IMR-90 (cell line): ENCODE measurements around the gene RAD51D. TPM values are rescaled to one million over a fixed set of nuclear protein-coding genes. Genes with fewer than 3 reads are reported as not detected.
A peak's percentile ranks its signal among the peaks of the same experiment; 100 is the strongest.

Experiments used
- ATAC-seq: fragments of 200-7000 bp; cut with Tn5 transposase; 2 replicates; pipeline ENCODE4 v1.9.1; 2020; ENCODE audit warnings: low read depth, mild to moderate bottlenecking, moderate library complexity
- Bru-seq: library from RNA; stranded (reverse); fragments of 400-500 nt; gene quantifications from one replicate; lab custom pipeline; 2021; lab: Mats Ljungman, UMichigan
- BruChase-seq, 2 experiments: library from RNA; stranded (reverse); fragments of 400-500 nt; gene quantifications; one replicate each; lab custom pipeline; 2021; lab: Mats Ljungman, UMichigan
- BruUV-seq: library from RNA; stranded (reverse); fragments of 400-500 nt; replicated peaks from 2 replicates; lab custom pipeline; 2021; lab: Mats Ljungman, UMichigan
- CTCF ChIA-PET: fragments of 300-600 bp; formaldehyde crosslinking; extraction: SDS; loops from one replicate; lab custom pipeline; 2021; ENCODE audit warnings: antibody characterized with exemption; lab: Yijun Ruan, JAX
- POLR2A ChIA-PET: fragments of 300-600 bp; sonication (Branson Sonifier 250); formaldehyde crosslinking; loops from one replicate; lab custom pipeline; 2022; ENCODE audit warnings: antibody characterized with exemption; ENCODE audit not compliant: unreplicated experiment; lab: Charles Lee
- DNase-seq: peaks from one replicate; pipeline ENCODE4 v3.0.0; 2013
- H2AFZ ChIP-seq: replicated peaks from 2 replicates; pipeline ENCODE3; 2013; ENCODE audit warnings: low read length, mild to moderate bottlenecking; ENCODE audit not compliant: poor library complexity
- H2AK5ac ChIP-seq: 2 replicates; pipeline ENCODE4 v1.6.1; 2013; ENCODE audit warnings: low read depth, low read length, inconsistent platforms
- H2AK9ac ChIP-seq: replicated peaks from 2 replicates; pipeline ENCODE3; 2013; ENCODE audit warnings: mild to moderate bottlenecking, low read depth, low read length, moderate library complexity; ENCODE audit not compliant: poor library complexity
- H2BK120ac ChIP-seq: 2 replicates; pipeline ENCODE4 v1.6.1; 2013; ENCODE audit warnings: low read depth, low read length, inconsistent platforms
- H2BK15ac ChIP-seq: 3 replicates; pipeline ENCODE4 v1.6.1; 2013; ENCODE audit warnings: low read depth, low read length, inconsistent platforms
- H2BK20ac ChIP-seq: 2 replicates; pipeline ENCODE4 v1.6.1; 2013; ENCODE audit warnings: low read depth, mild to moderate bottlenecking, inconsistent platforms, low read length, moderate library complexity
- H2BK5ac ChIP-seq: 2 replicates; pipeline ENCODE4 v1.6.1; 2013; ENCODE audit warnings: mild to moderate bottlenecking, low read depth, low read length, inconsistent platforms; ENCODE audit not compliant: poor library complexity, severe bottlenecking
- H3K14ac ChIP-seq: replicated peaks from 2 replicates; pipeline ENCODE4 v1.6.1; 2013; ENCODE audit warnings: low read depth, low read length, inconsistent platforms
- H3K18ac ChIP-seq: 2 replicates; pipeline ENCODE4 v1.6.1; 2013; ENCODE audit warnings: low read depth, low read length, control low read depth
- H3K23ac ChIP-seq: 2 replicates; pipeline ENCODE4 v1.6.1; 2013; ENCODE audit warnings: low read depth, low read length, inconsistent platforms
- H3K27ac ChIP-seq: 2 replicates; pipeline ENCODE4 v1.5.1; 2013; ENCODE audit warnings: mild to moderate bottlenecking, control low read depth, low read length; ENCODE audit not compliant: insufficient read depth
- H3K27me3 ChIP-seq: 2 replicates; pipeline ENCODE4 v1.6.1; 2013; ENCODE audit warnings: low read length; ENCODE audit not compliant: control insufficient read depth, insufficient read depth
- H3K36me3 ChIP-seq: 2 replicates; pipeline ENCODE4 v1.6.1; 2013; ENCODE audit warnings: low read length, mixed read lengths; ENCODE audit not compliant: control insufficient read depth, insufficient read depth
- H3K4ac ChIP-seq: 2 replicates; pipeline ENCODE4 v1.6.1; 2013; ENCODE audit warnings: low read depth, low read length, inconsistent platforms
- H3K4me1 ChIP-seq: 2 replicates; pipeline ENCODE4 v1.6.1; 2013; ENCODE audit warnings: low read length, mixed read lengths; ENCODE audit not compliant: control insufficient read depth, insufficient read depth
- H3K4me2 ChIP-seq: 2 replicates; pipeline ENCODE4 v1.6.1; 2013; ENCODE audit warnings: low read depth, mild to moderate bottlenecking, control low read depth, low read length, moderate library complexity
- H3K4me3 ChIP-seq: 2 replicates; pipeline ENCODE4 v1.5.1; 2013; ENCODE audit warnings: low read depth, mild to moderate bottlenecking, control low read depth, low read length, moderate library complexity; ENCODE audit not compliant: insufficient read depth
- H3K56ac ChIP-seq: 2 replicates; pipeline ENCODE4 v1.6.1; 2013; ENCODE audit warnings: low read length, inconsistent platforms; ENCODE audit not compliant: insufficient read depth; ENCODE audit errors: extremely low read depth
- H3K79me1 ChIP-seq, 2 experiments: 2 replicates each; pipeline ENCODE4 v1.6.1; 2013; ENCODE audit warnings: low read length in 2 of 2, inconsistent platforms in 1 of 2, low read depth in 1 of 2
- H3K9ac ChIP-seq: 2 replicates; pipeline ENCODE4 v1.6.1; 2013; ENCODE audit warnings: low read depth, low read length, control low read depth
- H3K9me1 ChIP-seq: 2 replicates; pipeline ENCODE4 v1.6.1; 2013; ENCODE audit warnings: low read length, inconsistent platforms; ENCODE audit not compliant: insufficient read depth
- H3K9me3 ChIP-seq: 2 replicates; pipeline ENCODE4 v1.6.1; 2013; ENCODE audit warnings: low read length; ENCODE audit not compliant: control insufficient read depth, insufficient read depth
- H4K20me1 ChIP-seq: 2 replicates; pipeline ENCODE4 v1.6.1; 2013; ENCODE audit warnings: low read length, inconsistent platforms; ENCODE audit not compliant: insufficient read depth
- H4K5ac ChIP-seq: 2 replicates; pipeline ENCODE4 v1.6.1; 2013; ENCODE audit warnings: mild to moderate bottlenecking, low read depth, low read length, control low read depth
- H4K8ac ChIP-seq, 2 experiments: 2 replicates each; pipeline ENCODE4 v1.6.1; 2013; ENCODE audit warnings: low read depth in 2 of 2, low read length in 2 of 2, control low read depth in 1 of 2, inconsistent platforms in 1 of 2
- H4K91ac ChIP-seq: 2 replicates; pipeline ENCODE4 v1.6.1; 2013; ENCODE audit warnings: low read depth, low read length, inconsistent platforms; ENCODE audit not compliant: insufficient read depth
- BHLHE40 ChIP-seq: fragments of 150-350 bp; IDR thresholded peaks from 2 replicates; pipeline ENCODE4 v1.6.1; 2016; ENCODE audit warnings: mild to moderate bottlenecking, low read depth, low read length
- CEBPB ChIP-seq: IDR thresholded peaks from 2 replicates; pipeline ENCODE4 v1.6.1; 2012; ENCODE audit warnings: low read depth, low read length, improper control_type of control experiment
- CHD1 ChIP-seq: IDR thresholded peaks from 2 replicates; pipeline ENCODE4 v1.6.1; 2012; ENCODE audit warnings: low read depth, low read length, improper control_type of control experiment
- CTCF ChIP-seq: conservative IDR thresholded peaks from 2 replicates; pipeline ENCODE4 v1.5.1; 2012; ENCODE audit warnings: mild to moderate bottlenecking, low read depth, low read length, improper control_type of control experiment
- FOS ChIP-seq: fragments of 150-350 bp; IDR thresholded peaks from 2 replicates; pipeline ENCODE4 v1.6.1; 2016; ENCODE audit warnings: low read depth, low read length
- MAFK ChIP-seq: IDR thresholded peaks from 2 replicates; pipeline ENCODE4 v1.6.1; 2012; ENCODE audit warnings: low read depth, low read length, improper control_type of control experiment
- MAZ ChIP-seq: IDR thresholded peaks from 2 replicates; pipeline ENCODE4 v1.6.1; 2012; ENCODE audit warnings: low read depth, mild to moderate bottlenecking, low read length, improper control_type of control experiment, moderate library complexity, borderline replicate concordance
- NFE2L2 ChIP-seq: fragments of 150-350 bp; IDR thresholded peaks from 2 replicates; pipeline ENCODE4 v1.6.1; 2016; ENCODE audit warnings: low read depth, mild to moderate bottlenecking, low read length
- RCOR1 ChIP-seq: IDR thresholded peaks from 2 replicates; pipeline ENCODE4 v1.6.1; 2012; ENCODE audit warnings: mild to moderate bottlenecking, low read length, improper control_type of control experiment; ENCODE audit not compliant: insufficient replicate concordance
- RFX5 ChIP-seq: IDR thresholded peaks from 2 replicates; pipeline ENCODE4 v1.8.0; 2012; ENCODE audit warnings: low read depth, mild to moderate bottlenecking, low read length, moderate library complexity
- WGBS, 2 experiments: methylation state at CpG; one replicate each; pipeline versions ENCODE4 v1.1.5 to v1.1.7; 2013; ENCODE audit warnings: missing lambda C conversion rate in 2 of 2; ENCODE audit not compliant: insufficient read length in 1 of 2; ENCODE audit errors: extremely low coverage in 2 of 2; 5-methylcytosine and 5-hydroxymethylcytosine counted together
- dilution Hi-C: fragments of 300-500 bp; cut with HindIII; formaldehyde crosslinking; loops from one replicate; pipeline ENCODE4 v1.14.3; 2018; ENCODE audit warnings: low sequenced_read_pairs; ENCODE audit not compliant: unreplicated experiment
- in situ Hi-C: fragments of 300-500 bp; cut with MboI; formaldehyde crosslinking; loops from 3 replicates; pipeline ENCODE4 v1.14.3; 2019; ENCODE audit warnings: low sequenced_read_pairs, inconsistent platforms, mixed read lengths
- intact Hi-C: fragments of 100-400 bp; cut with micrococcal nuclease; formaldehyde crosslinking; loops from 2 replicates; pipeline ENCODE4 v1.10.0; 2022
- long read RNA-seq: library from polyadenylated mRNA; unstranded; transcript quantifications from one replicate; pipeline ENCODE4 v2.0.0, GENCODE V29; 2021; ENCODE audit not compliant: unreplicated experiment
- polyA plus RNA-seq, 3 experiments: library from polyadenylated mRNA; depleted of rRNA; stranded (reverse); fragments of >200 nt; gene quantifications; 2 replicates each; pipeline ENCODE4 v1.2.3, GENCODE V29; 2012; ENCODE audit warnings: low replicate concordance in 1 of 3
- total RNA-seq: library from RNA; depleted of rRNA; stranded (reverse); fragments of >200 nt; gene quantifications from 2 replicates; pipeline ENCODE4 v1.2.3, GENCODE V29; 2012; rRNA removed
- TF ChIP-seq, protein P1 (sequence below): fragments of 150-350 bp; IDR thresholded peaks from 2 replicates; pipeline ENCODE4 v1.6.1; 2016; ENCODE audit warnings: low read depth, mild to moderate bottlenecking, low read length, moderate library complexity, borderline replicate concordance

Gene RAD51D
- total RNA-seq (9.7 and 12.7 TPM in 2 replicates), polyA plus RNA-seq (2012; rRNA removed) (8.8 and 10.8 TPM in 2 replicates), Bru-seq, nascent RNA (percentile 81 among the genes with signal in this experiment), BruChase-seq, experiment 1, labeled RNA remaining after a 6-hour chase (percentile 95 among the genes with signal in this experiment), BruChase-seq, experiment 2, labeled RNA remaining after a 2-hour chase (percentile 92 among the genes with signal in this experiment)
- polyA plus RNA-seq (2012; cell fraction: cytosol; rRNA removed) = 8.1 and 11.1 TPM in 2 replicates
- 15.5 and 17.2 TPM in 2 replicates for polyA plus RNA-seq (2012; cell fraction: nucleus; rRNA removed; ENCODE audit: low replicate concordance)
- long read RNA-seq, full-length matches to known transcripts = 13 of 18 reads
- long read RNA-seq, partial matches to known transcripts = 1 of 18 reads
- long read RNA-seq, other reads (novel, unspliced or antisense) = 4 of 18 reads

DNA sequence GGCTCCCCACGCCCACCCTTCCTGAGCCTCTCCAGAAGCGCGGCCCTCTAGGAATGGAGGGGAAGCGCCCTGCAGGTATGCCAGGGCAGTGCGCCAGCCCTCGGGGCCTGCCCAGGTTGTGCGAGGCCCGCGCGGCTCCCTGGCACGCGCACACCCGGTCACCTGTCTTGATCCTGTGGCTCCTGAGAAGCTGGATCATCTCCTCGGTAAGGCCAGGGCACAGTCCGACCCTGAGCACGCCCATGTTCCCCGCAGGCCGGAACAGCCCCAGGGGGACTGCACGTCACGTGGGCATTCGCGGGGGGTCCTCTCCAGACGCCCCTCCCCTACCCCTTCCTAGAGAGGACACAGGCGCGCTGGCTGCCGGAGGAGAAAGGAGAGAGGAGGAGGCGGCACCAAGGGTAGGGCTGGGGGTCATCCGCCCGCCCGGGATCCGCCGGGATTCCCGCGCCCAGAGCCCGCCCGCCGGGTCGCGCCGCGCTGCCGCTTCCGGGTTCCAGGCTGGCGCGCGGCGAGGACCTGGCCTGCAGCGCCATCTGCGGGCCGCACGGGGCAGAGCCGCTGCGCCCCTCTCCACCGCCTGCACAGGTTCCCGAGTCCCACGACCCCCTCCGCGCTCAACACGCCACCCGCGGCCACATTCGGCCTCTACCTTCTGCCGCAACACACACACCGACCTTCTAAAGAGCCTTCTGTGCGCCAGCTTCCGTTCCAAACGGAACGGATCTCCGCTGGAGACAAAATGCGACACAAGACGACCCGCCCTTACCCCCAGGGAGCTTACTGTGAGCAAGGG lies at the start of gene RAD51D:
RAD51D (minus strand) TSS at position 491 of the 796 bp plus-strand sequence; CDS start at position 244, 247 bp downstream.
- peak within 1 kb of the TSS; percentile 84 for H2BK120ac ChIP-seq
- H3K18ac ChIP-seq = peak within 1 kb of the TSS; percentile 48; the same call in 1 of the 2 replicates
- POLR2A ChIA-PET = interaction anchor here (1.1 kb wide), 1 partner anchor 123 kb away, joined by 3 read pairs; no protein-coding TSS in a partner anchor
- peak; percentile 56 for DNase-seq
- dilution Hi-C loops (no loop called here), intact Hi-C loops (loop anchor here (1.0 to 5.0 kb wide), 3 partner anchors 121 to 699 kb away; partner anchors contain the start of gene LIG3), in situ Hi-C loops (loop anchor here (10.0 to 25.0 kb wide), 4 partner anchors 482 to 857 kb away; partner anchors contain the start of genes CCL2 and CCL7)
- H4K91ac ChIP-seq = peak within 1 kb of the TSS; percentile 86
- peak within 1 kb of the TSS; percentile 28; the same call in 1 of the 2 replicates for H3K56ac ChIP-seq
- peaks cover 9% of the 10 kb centered on the region; the same call in 1 of the 2 replicates for H3K9me1 ChIP-seq
- H4K20me1 ChIP-seq = no peaks in the 10 kb centered on the region
- BruUV-seq = no TSS peak
- H3K9me3 ChIP-seq = no peaks in the 10 kb centered on the region
- H3K4me2 ChIP-seq = peak within 1 kb of the TSS; percentile 87
- H2AK5ac ChIP-seq = peak within 1 kb of the TSS; percentile 75
- no peaks in the 10 kb centered on the region for H3K27me3 ChIP-seq
- H3K36me3 ChIP-seq = peaks cover 5% of the 10 kb centered on the region; the same call in 1 of the 2 replicates
- H3K23ac ChIP-seq = peak within 1 kb of the TSS; percentile 89
- peak within 1 kb of the TSS; percentile 61 for H3K4me3 ChIP-seq
- H3K4ac ChIP-seq = peak within 1 kb of the TSS; percentile 91
- WGBS, 2 experiments = 2% methylated on average over 15 of the region's 72 CpGs; no CpG with 5 or more reads in 1 of the 2 experiments
- peak; percentile 94 for ATAC-seq
- peak within 1 kb of the TSS; percentile 99 for H2AFZ ChIP-seq
- peaks cover 6% of the 10 kb centered on the region for H3K4me1 ChIP-seq
- peak within 1 kb of the TSS; percentile 78 for H3K9ac ChIP-seq
- H4K8ac ChIP-seq = peak within 1 kb of the TSS; percentile 84 to 85
- peak within 1 kb of the TSS; percentile 69 for H3K14ac ChIP-seq
- peak within 1 kb of the TSS; percentile 66 for H3K27ac ChIP-seq
- peak within 1 kb of the TSS; percentile 69; the same call in 1 of the 2 replicates for H2BK20ac ChIP-seq
- peak within 1 kb of the TSS; percentile 27 for H2BK5ac ChIP-seq
- H4K5ac ChIP-seq = peak within 1 kb of the TSS; percentile 72
- peaks cover 23 to 38% of the 10 kb centered on the region in 2 experiments for H3K79me1 ChIP-seq
- H2BK15ac ChIP-seq = peak within 1 kb of the TSS; percentile 10; the same call in 1 of the 3 replicates
- H2AK9ac ChIP-seq = peak within 1 kb of the TSS; percentile 95
- CTCF ChIA-PET = interaction anchor here (0.5 to 1.0 kb wide), 4 partner anchors 8 to 577 kb away, joined by 3 to 5 read pairs (median 3); no protein-coding TSS in a partner anchor
- TF ChIP-seq, protein P1, sequence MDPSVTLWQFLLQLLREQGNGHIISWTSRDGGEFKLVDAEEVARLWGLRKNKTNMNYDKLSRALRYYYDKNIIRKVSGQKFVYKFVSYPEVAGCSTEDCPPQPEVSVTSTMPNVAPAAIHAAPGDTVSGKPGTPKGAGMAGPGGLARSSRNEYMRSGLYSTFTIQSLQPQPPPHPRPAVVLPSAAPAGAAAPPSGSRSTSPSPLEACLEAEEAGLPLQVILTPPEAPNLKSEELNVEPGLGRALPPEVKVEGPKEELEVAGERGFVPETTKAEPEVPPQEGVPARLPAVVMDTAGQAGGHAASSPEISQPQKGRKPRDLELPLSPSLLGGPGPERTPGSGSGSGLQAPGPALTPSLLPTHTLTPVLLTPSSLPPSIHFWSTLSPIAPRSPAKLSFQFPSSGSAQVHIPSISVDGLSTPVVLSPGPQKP = no peak
- TF ChIP-seq MAZ = peak; percentile 43; the same call in 1 of the 2 replicates
- peak; percentile 97 for TF ChIP-seq CTCF
- TF ChIP-seq FOS = no peak
- no peak for TF ChIP-seq CEBPB
- TF ChIP-seq NFE2L2 = no peak
- no peak for TF ChIP-seq RCOR1
- no peak for TF ChIP-seq RFX5
- no peak for TF ChIP-seq CHD1
- TF ChIP-seq MAFK = no peak
- no peak for TF ChIP-seq BHLHE40
